Loucy (cell line): ENCODE measurements around the gene PAPOLB.

ENCODE experiments used
- H2AFZ ChIP-seq: fragments of 200-600 bp; sonication (generic); 2 replicates; pipeline ENCODE4 v1.6.0; 2016; ENCODE audit warnings: antibody characterized with exemption, mild to moderate bottlenecking, low read length, moderate library complexity
- H3F3A ChIP-seq: fragments of 200-600 bp; 2 replicates; pipeline ENCODE4 v1.6.0; 2016; ENCODE audit warnings: antibody characterized with exemption, low read depth, mild to moderate bottlenecking
- H3K27me3 ChIP-seq: fragments of 200-600 bp; sonication (generic); 2 replicates; pipeline ENCODE4 v1.6.1; 2014; ENCODE audit warnings: low read length, mild to moderate bottlenecking; ENCODE audit not compliant: insufficient read depth, poor library complexity, severe bottlenecking
- H3K36me3 ChIP-seq: fragments of 200-600 bp; sonication (generic); 2 replicates; pipeline ENCODE4 v1.6.1; 2016; ENCODE audit warnings: low read length; ENCODE audit not compliant: insufficient read depth
- H3K4me1 ChIP-seq: fragments of 200-600 bp; sonication (generic); 2 replicates; pipeline ENCODE4 v1.5.1; 2014; ENCODE audit warnings: low read length, mild to moderate bottlenecking; ENCODE audit not compliant: insufficient read depth, poor library complexity, severe bottlenecking
- H3K4me2 ChIP-seq: fragments of 200-600 bp; sonication (generic); 2 replicates; pipeline ENCODE4 v1.6.0; 2014; ENCODE audit warnings: antibody characterized with exemption, low read length, low read depth, mild to moderate bottlenecking; ENCODE audit not compliant: poor library complexity, severe bottlenecking
- H3K4me3 ChIP-seq: fragments of 200-600 bp; sonication (generic); 2 replicates; pipeline ENCODE4 v1.5.1; 2014; ENCODE audit warnings: low read length, mild to moderate bottlenecking, mixed read lengths; ENCODE audit not compliant: poor library complexity, severe bottlenecking
- H3K79me2 ChIP-seq: fragments of 200-600 bp; sonication (generic); 2 replicates; pipeline ENCODE4 v1.6.1; 2014; ENCODE audit warnings: low read length; ENCODE audit not compliant: insufficient read depth
- H3K9ac ChIP-seq: fragments of 200-600 bp; sonication (generic); 2 replicates; pipeline ENCODE4 v1.6.0; 2014; ENCODE audit warnings: mild to moderate bottlenecking, low read depth, low read length, moderate library complexity; ENCODE audit not compliant: poor library complexity, severe bottlenecking
- H3K9me2 ChIP-seq: fragments of 200-600 bp; sonication (generic); replicated peaks from 2 replicates; pipeline ENCODE4 v1.6.1; 2016; ENCODE audit warnings: low read depth, low read length, mixed read lengths
- H3K9me3 ChIP-seq: fragments of 200-600 bp; sonication (generic); 2 replicates; pipeline ENCODE4 v1.6.1; 2014; ENCODE audit warnings: mild to moderate bottlenecking, antibody characterized with exemption, low read length, low read depth; ENCODE audit not compliant: insufficient read depth
- H4K20me1 ChIP-seq: fragments of 200-600 bp; sonication (generic); 2 replicates; pipeline ENCODE4 v1.6.0; 2014; ENCODE audit warnings: antibody characterized with exemption, low read length, mild to moderate bottlenecking; ENCODE audit not compliant: insufficient read depth, poor library complexity, severe bottlenecking
- CTCF ChIP-seq: fragments of 200-600 bp; sonication (generic); conservative IDR thresholded peaks from 2 replicates; pipeline ENCODE4 v1.5.1; 2014; ENCODE audit warnings: mild to moderate bottlenecking, antibody characterized with exemption, low read length
- EZH2phosphoT487 ChIP-seq: fragments of 200-600 bp; IDR thresholded peaks from 2 replicates; pipeline ENCODE4 v1.6.1; 2018; ENCODE audit warnings: antibody characterized with exemption, mild to moderate bottlenecking, moderate library complexity, borderline replicate concordance

Gene PAPOLB

DNA sequence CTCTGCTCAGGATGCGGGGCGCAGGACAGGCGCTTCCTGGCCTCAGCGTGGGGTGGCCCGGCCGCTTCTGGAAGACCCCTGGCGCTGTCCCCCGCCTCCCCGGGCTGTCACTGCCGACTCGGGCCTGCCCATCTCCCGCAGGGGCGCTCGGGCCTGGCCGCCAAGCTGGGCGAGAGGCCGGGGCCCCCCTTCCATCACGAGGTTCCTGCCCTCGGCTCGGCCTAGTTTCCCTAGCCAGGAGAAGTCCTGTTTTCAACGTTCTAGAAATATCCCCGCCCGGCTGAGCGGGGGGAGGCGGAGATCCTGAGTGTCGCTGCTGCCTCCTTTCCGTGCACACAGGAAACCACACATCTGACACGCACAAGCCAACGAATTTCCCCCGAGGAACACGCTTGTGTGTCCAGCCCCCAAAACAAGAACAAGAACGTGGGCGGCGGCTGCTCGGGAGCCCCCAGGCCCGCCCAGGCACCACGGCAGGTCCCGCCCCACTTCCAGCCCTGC is 52.7 kb downstream of the PAPOLB start:
- no peaks in the 10 kb centered on the region for H3K79me2 ChIP-seq

GRCh38 chr7:4808565-4808964 is 53.3 kb downstream of the PAPOLB start:
- no peaks in the 10 kb centered on the region for H3K9me3 ChIP-seq
- H3K4me2 ChIP-seq, result no peak overlapping the region
- no peak overlapping the region for H3K9ac ChIP-seq
- no peak overlapping the region for H2AFZ ChIP-seq
- H3K27me3 ChIP-seq, result no peaks in the 10 kb centered on the region
- H3K4me1 ChIP-seq, result no peaks in the 10 kb centered on the region
- H3K36me3 ChIP-seq, result no peaks in the 10 kb centered on the region
- H3K9me2 ChIP-seq, result no peaks in the 10 kb centered on the region
- TF ChIP-seq EZH2phosphoT487 (no peak), CTCF (no peak)
- no peak overlapping the region for H3K4me3 ChIP-seq
- no peaks in the 10 kb centered on the region for H4K20me1 ChIP-seq
- no peaks in the 10 kb centered on the region for H3K79me2 ChIP-seq
- no peaks in the 10 kb centered on the region for H3F3A ChIP-seq

More for the DNA sequence above, 52.7 kb downstream of the PAPOLB start:
- H3F3A ChIP-seq, result no peaks in the 10 kb centered on the region
- no peaks in the 10 kb centered on the region for H3K4me1 ChIP-seq
- TF ChIP-seq CTCF, result no peak
- no peak for TF ChIP-seq EZH2phosphoT487
- no peaks in the 10 kb centered on the region for H3K36me3 ChIP-seq
- no peak overlapping the region for H3K4me3 ChIP-seq
- no peak overlapping the region for H2AFZ ChIP-seq
- H3K9me3 ChIP-seq, result no peaks in the 10 kb centered on the region
- H3K27me3 ChIP-seq, result no peaks in the 10 kb centered on the region
- no peak overlapping the region for H3K4me2 ChIP-seq
- H3K9me2 ChIP-seq, result no peaks in the 10 kb centered on the region
- H4K20me1 ChIP-seq, result no peaks in the 10 kb centered on the region
- H3K9ac ChIP-seq, result no peak overlapping the region

GRCh38 chr7:4808026-4808425 is 53.8 kb downstream of the PAPOLB start:
- no peaks in the 10 kb centered on the region for H3K27me3 ChIP-seq
- no peak for TF ChIP-seq EZH2phosphoT487
- TF ChIP-seq CTCF, result no peak
- H3K9me2 ChIP-seq, result no peaks in the 10 kb centered on the region
- H4K20me1 ChIP-seq, result no peaks in the 10 kb centered on the region
- no peaks in the 10 kb centered on the region for H3K79me2 ChIP-seq
- H2AFZ ChIP-seq, result no peak overlapping the region
- no peaks in the 10 kb centered on the region for H3K4me1 ChIP-seq
- no peak overlapping the region for H3K4me3 ChIP-seq
- no peaks in the 10 kb centered on the region for H3F3A ChIP-seq
- H3K9ac ChIP-seq, result no peak overlapping the region
- H3K4me2 ChIP-seq, result no peak overlapping the region
- H3K9me3 ChIP-seq, result no peaks in the 10 kb centered on the region
- H3K36me3 ChIP-seq, result no peaks in the 10 kb centered on the region
